K562 (cell line): ENCODE measurements around the gene SNUPN. TPM values are rescaled to one million over a fixed set of nuclear protein-coding genes. Genes with fewer than 3 reads are reported as not detected.

ENCODE experiments used
- BCL6 ChIP-seq: fragments of 250-450 bp; sonication (Bioruptor Pico); IDR thresholded peaks from 2 replicates; pipeline ENCODE4 v1.4.0; 2020
- DPF2 ChIP-seq: fragments of 450-650 bp; IDR thresholded peaks from 2 replicates; pipeline ENCODE4 v1.6.1; 2016
- ESRRA ChIP-seq: fragments of 450-650 bp; IDR thresholded peaks from 2 replicates; pipeline ENCODE4 v1.6.1; 2014; ENCODE audit warnings: low read depth, mild to moderate bottlenecking, moderate library complexity, borderline replicate concordance
- HDAC3 ChIP-seq: fragments of 450-650 bp; IDR thresholded peaks from 2 replicates; pipeline ENCODE4 v1.6.1; 2018; ENCODE audit warnings: borderline replicate concordance, mild to moderate bottlenecking, moderate library complexity; ENCODE audit not compliant: partially characterized antibody
- HNRNPK ChIP-seq: fragments of 200-400 bp; formaldehyde crosslinking; IDR thresholded peaks from one replicate; pipeline ENCODE4 v1.6.1; 2018; ENCODE audit warnings: mild to moderate bottlenecking, low read depth, low read length; ENCODE audit not compliant: poor library complexity, severe bottlenecking
- NFIC ChIP-seq: fragments of 450-650 bp; IDR thresholded peaks from 2 replicates; pipeline ENCODE4 v1.6.1; 2017; ENCODE audit warnings: mild to moderate bottlenecking, inconsistent platforms
- PHF21A ChIP-seq: fragments of 450-650 bp; IDR thresholded peaks from 2 replicates; pipeline ENCODE4 v1.6.1; 2017; ENCODE audit warnings: low read depth, borderline replicate concordance
- PREB ChIP-seq: sonication (generic); formaldehyde crosslinking; IDR thresholded peaks from 2 replicates; pipeline ENCODE4 v1.8.1; 2023; ENCODE audit warnings: mild to moderate bottlenecking, missing genetic modification reagents
- SMARCC2 ChIP-seq: fragments of 450-650 bp; IDR thresholded peaks from 2 replicates; pipeline ENCODE4 v1.6.1; 2017; ENCODE audit warnings: antibody characterized with exemption, moderate library complexity, mild to moderate bottlenecking, low read depth
- ZKSCAN1 ChIP-seq: fragments of 150-350 bp; IDR thresholded peaks from 2 replicates; pipeline ENCODE4 v1.6.1; 2016; ENCODE audit warnings: low read depth, low read length
- ZNF224 ChIP-seq: sonication (generic); formaldehyde crosslinking; IDR thresholded peaks from 2 replicates; pipeline ENCODE4 v1.8.0; 2022; ENCODE audit warnings: mild to moderate bottlenecking, missing genetic modification reagents
- ZNF444 ChIP-seq: fragments of 250-450 bp; sonication (Bioruptor Pico); IDR thresholded peaks from 2 replicates; pipeline ENCODE4 v1.4.0; 2020; ENCODE audit warnings: mild to moderate bottlenecking, moderate library complexity
- ZNF583 ChIP-seq: fragments of 250-450 bp; sonication (Bioruptor Pico); IDR thresholded peaks from 2 replicates; pipeline ENCODE4 v1.4.0; 2020
- ZNF668 ChIP-seq: fragments of 250-450 bp; sonication (Bioruptor Pico); IDR thresholded peaks from 2 replicates; pipeline ENCODE4 v1.8.0; 2022; ENCODE audit warnings: mild to moderate bottlenecking, inconsistent platforms
- ZNF699 ChIP-seq: fragments of 250-450 bp; sonication (Bioruptor Pico); IDR thresholded peaks from 2 replicates; pipeline ENCODE4 v1.8.0; 2021; ENCODE audit warnings: mild to moderate bottlenecking, moderate library complexity; ENCODE audit not compliant: insufficient replicate concordance
- polyA plus RNA-seq, 8 experiments: library from polyadenylated mRNA; depleted of rRNA in 4 of 8; stranded (reverse) in 5 of 8; unstranded in 3 of 8; fragments of >200 nt; fragmentation: Nextera tagmentation in 2 of 8; fragmentation: Illumina TruSeq in 1 of 8; extraction: Ambion mirVana in 2 of 8; extraction: Trizol in 1 of 8; gene quantifications; 2 replicates each; pipeline versions ENCODE4 v1.2.1 to v1.2.3, GENCODE V29; 2011 to 2014; ENCODE audit warnings: inconsistent platforms in 1 of 8, missing spikeins in 1 of 8
- total RNA-seq, 7 experiments: library from RNA; depleted of rRNA in 6 of 7; stranded (reverse); fragments of >200 nt in 6 of 7; fragmentation: Illumina TruSeq in 2 of 7; extraction: Trizol in 2 of 7; gene quantifications; 2 replicates each; pipeline versions ENCODE4 v1.2.1 to v1.2.3, GENCODE V29; 2011 to 2021; ENCODE audit warnings: low replicate concordance in 1 of 7
- TF ChIP-seq, protein P1 (sequence below): IDR thresholded peaks from 2 replicates; pipeline ENCODE4 v1.6.1; 2012; ENCODE audit warnings: low read depth, low read length, improper control_type of control experiment, borderline replicate concordance
- TF ChIP-seq, protein P2 (sequence below), 2 experiments: IDR thresholded peaks; 2 replicates each; pipeline ENCODE4 v1.6.1; 2012; ENCODE audit warnings: improper control_type of control experiment in 2 of 2, low read depth in 2 of 2, low read length in 2 of 2, borderline replicate concordance in 1 of 2
- TF ChIP-seq, protein P3 (sequence below), 3 experiments: fragments of 200-800 bp in 1 of 3; fragments of 250-450 bp in 1 of 3; fragments of 450-650 bp in 1 of 3; sonication (Bioruptor Pico) in 1 of 3; sonication (Bioruptor generic) in 1 of 3; formaldehyde crosslinking in 1 of 3; IDR thresholded peaks; 2 replicates each; pipeline versions ENCODE4 v1.6.1 to v1.8.0; 2016 to 2022; ENCODE audit warnings: mild to moderate bottlenecking in 2 of 3, missing genetic modification characterization in 2 of 3, missing compliant biosample characterization in 1 of 3, moderate library complexity in 1 of 3

SNUPN gene
- total and polyA plus RNA-seq, 9 of the 15 experiments (the other 6 are each of a cell fraction or from before 2014, with no cell fraction given), result 32.2 to 78.3 (median 40.0) TPM

DNA sequence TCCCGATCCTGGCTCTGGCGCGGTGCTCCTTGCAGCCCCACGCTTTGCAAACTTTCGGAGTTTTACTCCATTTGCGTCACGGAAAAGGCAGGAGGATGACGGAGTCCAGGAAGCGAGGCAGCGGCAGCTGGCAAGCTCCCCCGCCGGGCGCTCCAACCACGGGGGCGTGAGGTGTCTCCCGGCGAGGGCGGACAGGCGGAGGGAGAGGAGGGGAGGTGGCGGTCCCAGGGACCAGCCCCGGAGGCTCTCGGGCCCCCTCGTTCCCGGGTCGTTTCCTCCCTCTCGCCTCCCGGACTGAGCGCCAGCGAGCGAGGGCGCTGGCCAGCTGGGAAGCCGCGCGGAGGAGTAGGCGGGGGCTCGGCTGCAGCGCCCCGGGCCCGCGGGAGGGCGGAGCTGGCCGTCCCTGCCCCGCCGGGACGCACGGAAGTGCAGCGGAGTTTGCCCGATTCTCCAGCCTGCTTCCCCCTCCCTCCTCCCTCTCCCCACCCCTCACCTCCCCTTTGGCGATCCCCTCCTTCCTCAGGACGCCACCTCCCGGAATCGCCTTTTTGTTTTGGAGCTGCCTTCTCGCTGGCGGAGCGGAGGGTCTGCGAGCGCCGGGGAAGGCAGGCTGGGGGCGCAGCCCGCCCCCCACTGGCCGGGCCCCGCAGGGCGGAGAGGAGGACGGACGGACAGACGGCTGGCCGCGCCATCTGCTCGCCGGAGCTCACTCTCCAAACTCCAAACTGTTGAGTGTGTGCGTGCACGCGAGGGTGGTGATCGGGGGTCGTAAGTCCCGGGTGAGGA, 22.0 kb upstream of the SNUPN start, which contains the start of gene SNX33 (continued):
- TF ChIP-seq PHF21A, result peak; percentile 59; the same call in 1 of the 2 replicates
- peak; percentile 34; the same call in 1 of the 2 replicates for TF ChIP-seq SMARCC2
- peak; percentile 99 for TF ChIP-seq HNRNPK
- no peak for TF ChIP-seq ZNF699 (CRISPR knock-in tag)
- TF ChIP-seq HDAC3, result no peak
- no peak for TF ChIP-seq ESRRA
- TF ChIP-seq BCL6 (CRISPR knock-in tag), result no peak
- no peak for TF ChIP-seq ZNF444
- TF ChIP-seq ZNF224 (CRISPR knock-in tag), result no peak
- TF ChIP-seq PREB (CRISPR knock-in tag), result no peak
- TF ChIP-seq, protein P1, sequence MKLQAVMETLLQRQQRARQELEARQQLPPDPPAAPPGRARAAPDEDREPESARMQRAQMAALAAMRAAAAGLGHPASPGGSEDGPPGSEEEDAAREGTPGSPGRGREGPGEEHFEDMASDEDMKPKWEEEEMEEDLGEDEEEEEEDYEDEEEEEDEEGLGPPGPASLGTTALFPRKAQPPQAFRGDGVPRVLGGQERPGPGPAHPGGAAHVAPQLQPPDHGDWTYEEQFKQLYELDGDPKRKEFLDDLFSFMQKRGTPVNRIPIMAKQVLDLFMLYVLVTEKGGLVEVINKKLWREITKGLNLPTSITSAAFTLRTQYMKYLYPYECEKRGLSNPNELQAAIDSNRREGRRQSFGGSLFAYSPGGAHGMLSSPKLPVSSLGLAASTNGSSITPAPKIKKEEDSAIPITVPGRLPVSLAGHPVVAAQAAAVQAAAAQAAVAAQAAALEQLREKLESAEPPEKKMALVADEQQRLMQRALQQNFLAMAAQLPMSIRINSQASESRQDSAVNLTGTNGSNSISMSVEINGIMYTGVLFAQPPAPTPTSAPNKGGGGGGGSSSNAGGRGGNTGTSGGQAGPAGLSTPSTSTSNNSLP, result no peak
- TF ChIP-seq DPF2, result no peak; the same call in 1 of the 2 replicates
- peak; percentile 66 for TF ChIP-seq NFIC
- TF ChIP-seq ZNF668 (CRISPR knock-in tag), result no peak
- peak; percentile 10; the same call in 1 of the 2 replicates for TF ChIP-seq ZNF583 (CRISPR knock-in tag)
- TF ChIP-seq ZKSCAN1, result no peak
- TF ChIP-seq, protein P2, sequence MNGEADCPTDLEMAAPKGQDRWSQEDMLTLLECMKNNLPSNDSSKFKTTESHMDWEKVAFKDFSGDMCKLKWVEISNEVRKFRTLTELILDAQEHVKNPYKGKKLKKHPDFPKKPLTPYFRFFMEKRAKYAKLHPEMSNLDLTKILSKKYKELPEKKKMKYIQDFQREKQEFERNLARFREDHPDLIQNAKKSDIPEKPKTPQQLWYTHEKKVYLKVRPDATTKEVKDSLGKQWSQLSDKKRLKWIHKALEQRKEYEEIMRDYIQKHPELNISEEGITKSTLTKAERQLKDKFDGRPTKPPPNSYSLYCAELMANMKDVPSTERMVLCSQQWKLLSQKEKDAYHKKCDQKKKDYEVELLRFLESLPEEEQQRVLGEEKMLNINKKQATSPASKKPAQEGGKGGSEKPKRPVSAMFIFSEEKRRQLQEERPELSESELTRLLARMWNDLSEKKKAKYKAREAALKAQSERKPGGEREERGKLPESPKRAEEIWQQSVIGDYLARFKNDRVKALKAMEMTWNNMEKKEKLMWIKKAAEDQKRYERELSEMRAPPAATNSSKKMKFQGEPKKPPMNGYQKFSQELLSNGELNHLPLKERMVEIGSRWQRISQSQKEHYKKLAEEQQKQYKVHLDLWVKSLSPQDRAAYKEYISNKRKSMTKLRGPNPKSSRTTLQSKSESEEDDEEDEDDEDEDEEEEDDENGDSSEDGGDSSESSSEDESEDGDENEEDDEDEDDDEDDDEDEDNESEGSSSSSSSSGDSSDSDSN (IDR thresholded peaks at IDR 0.05; ENCODE audit: borderline replicate concordance in 1 of 2, low read depth in 2 of 2, low read length in 2 of 2), result peak; percentile 77 to 87; a peak in 2 of 4 replicates
- TF ChIP-seq, protein P3, sequence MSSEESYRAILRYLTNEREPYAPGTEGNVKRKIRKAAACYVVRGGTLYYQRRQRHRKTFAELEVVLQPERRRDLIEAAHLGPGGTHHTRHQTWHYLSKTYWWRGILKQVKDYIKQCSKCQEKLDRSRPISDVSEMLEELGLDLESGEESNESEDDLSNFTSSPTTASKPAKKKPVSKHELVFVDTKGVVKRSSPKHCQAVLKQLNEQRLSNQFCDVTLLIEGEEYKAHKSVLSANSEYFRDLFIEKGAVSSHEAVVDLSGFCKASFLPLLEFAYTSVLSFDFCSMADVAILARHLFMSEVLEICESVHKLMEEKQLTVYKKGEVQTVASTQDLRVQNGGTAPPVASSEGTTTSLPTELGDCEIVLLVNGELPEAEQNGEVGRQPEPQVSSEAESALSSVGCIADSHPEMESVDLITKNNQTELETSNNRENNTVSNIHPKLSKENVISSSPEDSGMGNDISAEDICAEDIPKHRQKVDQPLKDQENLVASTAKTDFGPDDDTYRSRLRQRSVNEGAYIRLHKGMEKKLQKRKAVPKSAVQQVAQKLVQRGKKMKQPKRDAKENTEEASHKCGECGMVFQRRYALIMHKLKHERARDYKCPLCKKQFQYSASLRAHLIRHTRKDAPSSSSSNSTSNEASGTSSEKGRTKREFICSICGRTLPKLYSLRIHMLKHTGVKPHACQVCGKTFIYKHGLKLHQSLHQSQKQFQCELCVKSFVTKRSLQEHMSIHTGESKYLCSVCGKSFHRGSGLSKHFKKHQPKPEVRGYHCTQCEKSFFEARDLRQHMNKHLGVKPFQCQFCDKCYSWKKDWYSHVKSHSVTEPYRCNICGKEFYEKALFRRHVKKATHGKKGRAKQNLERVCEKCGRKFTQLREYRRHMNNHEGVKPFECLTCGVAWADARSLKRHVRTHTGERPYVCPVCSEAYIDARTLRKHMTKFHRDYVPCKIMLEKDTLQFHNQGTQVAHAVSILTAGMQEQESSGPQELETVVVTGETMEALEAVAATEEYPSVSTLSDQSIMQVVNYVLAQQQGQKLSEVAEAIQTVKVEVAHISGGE (CRISPR knock-in tag; IDR thresholded peaks at IDR 0.05), result peak in 1 of 3 experiments; percentile 72; a peak in 1 of 6 replicates
